Skeletal muscle satellite cell (primary cell): ENCODE data around the gene BMP2.

Experiments
- H3K27me3 ChIP-seq: 2 replicates; pipeline ENCODE4 v1.7.0; 2013; ENCODE audit warnings: low read length; ENCODE audit not compliant: control insufficient read depth, insufficient read depth
- H3K36me3 ChIP-seq: 2 replicates; pipeline ENCODE4 v1.7.0; 2013; ENCODE audit warnings: mild to moderate bottlenecking, control low read depth, low read length; ENCODE audit not compliant: insufficient read depth
- H3K4me1 ChIP-seq: 2 replicates; pipeline ENCODE4 v1.7.0; 2013; ENCODE audit warnings: low read length; ENCODE audit not compliant: control insufficient read depth, insufficient read depth
- H3K4me2 ChIP-seq: 2 replicates; pipeline ENCODE4 v1.7.0; 2013; ENCODE audit warnings: mild to moderate bottlenecking, low read length
- H3K4me3 ChIP-seq: 2 replicates; pipeline ENCODE4 v1.7.0; 2013; ENCODE audit warnings: low read length
- H3K9ac ChIP-seq: 2 replicates; pipeline ENCODE4 v1.7.0; 2013; ENCODE audit warnings: mild to moderate bottlenecking, low read depth, low read length, moderate library complexity
- H3K9me3 ChIP-seq: replicated peaks from 2 replicates; pipeline ENCODE4 v1.7.0; 2013; ENCODE audit warnings: mild to moderate bottlenecking, control low read depth, low read length

The BMP2 gene

DNA sequence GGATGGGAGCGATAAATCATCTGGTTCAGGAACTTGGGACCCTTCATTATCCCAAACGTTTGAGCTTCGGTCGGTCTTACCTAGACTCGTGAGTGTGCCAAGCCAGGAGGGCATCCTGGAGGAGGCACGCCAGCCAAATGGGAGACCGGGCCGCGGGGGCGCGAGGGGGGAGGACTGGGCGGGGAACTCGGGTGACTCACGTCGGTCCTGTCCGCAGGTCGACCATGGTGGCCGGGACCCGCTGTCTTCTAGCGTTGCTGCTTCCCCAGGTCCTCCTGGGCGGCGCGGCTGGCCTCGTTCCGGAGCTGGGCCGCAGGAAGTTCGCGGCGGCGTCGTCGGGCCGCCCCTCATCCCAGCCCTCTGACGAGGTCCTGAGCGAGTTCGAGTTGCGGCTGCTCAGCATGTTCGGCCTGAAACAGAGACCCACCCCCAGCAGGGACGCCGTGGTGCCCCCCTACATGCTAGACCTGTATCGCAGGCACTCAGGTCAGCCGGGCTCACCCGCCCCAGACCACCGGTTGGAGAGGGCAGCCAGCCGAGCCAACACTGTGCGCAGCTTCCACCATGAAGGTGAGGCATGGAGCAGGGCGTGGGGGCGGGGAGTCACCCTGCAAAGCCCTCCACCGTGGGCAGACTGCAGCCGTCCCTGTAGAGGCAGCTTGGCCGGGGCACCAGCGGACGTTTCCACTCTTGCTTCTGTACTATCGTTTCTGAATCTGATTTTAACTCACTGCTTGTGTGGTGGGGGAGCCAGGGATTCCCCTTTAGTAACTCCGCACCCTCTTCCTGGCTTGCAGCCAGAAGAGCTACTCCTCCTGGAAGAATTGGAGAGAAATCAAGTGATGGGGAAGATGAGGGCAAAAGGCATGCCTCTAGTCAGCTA lies 2.7 kb downstream of the BMP2 start:
- H3K4me3 ChIP-seq, result no peak overlapping the region
- peaks cover 15% of the 10 kb centered on the region for H3K4me1 ChIP-seq
- peak overlapping the region; percentile 45 for H3K4me2 ChIP-seq
- no peaks in the 10 kb centered on the region for H3K36me3 ChIP-seq
- peaks cover 55% of the 10 kb centered on the region for H3K27me3 ChIP-seq
- no peak overlapping the region for H3K9ac ChIP-seq
- no peaks in the 10 kb centered on the region for H3K9me3 ChIP-seq

DNA sequence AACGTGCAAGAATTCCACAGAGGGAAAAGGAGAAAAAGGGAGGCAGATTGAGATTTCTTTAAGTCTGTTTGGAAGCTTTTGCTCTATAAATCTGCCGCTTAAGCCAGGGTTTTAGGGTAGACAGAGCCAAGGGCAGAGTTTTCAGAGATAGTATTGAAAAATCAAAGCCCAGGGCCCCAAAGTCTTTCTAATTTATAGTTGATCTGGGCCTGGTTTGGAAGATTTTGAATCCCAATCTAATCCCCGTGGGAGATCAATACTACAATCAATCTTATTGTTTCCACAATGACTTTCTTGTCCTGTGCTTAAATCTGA lies 3.3 kb downstream of the BMP2 start:
- no peaks in the 10 kb centered on the region for H3K36me3 ChIP-seq
- no peak overlapping the region for H3K4me2 ChIP-seq
- peaks cover 15% of the 10 kb centered on the region for H3K4me1 ChIP-seq
- no peak overlapping the region for H3K4me3 ChIP-seq
- H3K27me3 ChIP-seq, result peaks cover 55% of the 10 kb centered on the region
- H3K9ac ChIP-seq, result no peak overlapping the region
- no peaks in the 10 kb centered on the region for H3K9me3 ChIP-seq

DNA sequence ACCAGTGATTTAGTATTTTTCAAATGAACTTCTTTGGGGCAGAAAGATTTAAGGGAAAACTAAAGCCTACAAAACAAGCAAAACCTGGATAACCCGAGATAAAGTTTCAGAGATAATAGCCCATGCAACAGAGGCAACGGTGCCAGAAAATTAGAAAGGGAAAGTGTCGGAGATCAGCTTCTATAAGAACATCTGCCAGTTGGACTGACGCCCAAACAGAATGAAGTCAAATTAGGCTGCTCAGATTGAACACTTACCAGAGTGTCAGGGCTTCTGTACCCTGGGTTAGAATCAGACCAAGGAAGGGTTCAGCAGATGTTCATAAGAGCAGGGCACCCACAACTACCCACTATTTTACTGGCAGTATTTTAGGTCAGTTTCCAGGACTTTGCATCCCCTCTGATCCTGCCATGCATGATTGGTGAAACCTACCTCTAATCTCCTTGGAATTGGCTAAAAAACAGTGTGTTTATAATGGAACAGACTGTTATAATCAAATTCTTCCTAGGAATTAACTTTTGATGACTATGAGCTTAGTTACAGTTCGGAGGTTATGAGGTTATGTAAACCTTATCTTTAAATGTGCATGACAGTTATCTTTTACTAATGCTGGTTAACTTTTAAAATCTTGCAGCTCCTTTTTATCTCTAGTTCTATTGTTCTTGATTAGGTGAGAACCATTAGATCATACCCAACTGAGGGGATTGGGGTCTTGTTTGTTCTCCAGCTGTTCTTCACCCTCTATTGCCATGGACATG lies 13.1 kb downstream of the BMP2 start:
- Histone ChIP-seq H3K9ac (no peak overlapping the region), H3K4me3 (no peak overlapping the region), H3K9me3 (no peaks in the 10 kb centered on the region), H3K4me1 (no peaks in the 10 kb centered on the region), H3K36me3 (no peaks in the 10 kb centered on the region), H3K27me3 (peaks cover 9% of the 10 kb centered on the region), H3K4me2 (no peak overlapping the region)

DNA sequence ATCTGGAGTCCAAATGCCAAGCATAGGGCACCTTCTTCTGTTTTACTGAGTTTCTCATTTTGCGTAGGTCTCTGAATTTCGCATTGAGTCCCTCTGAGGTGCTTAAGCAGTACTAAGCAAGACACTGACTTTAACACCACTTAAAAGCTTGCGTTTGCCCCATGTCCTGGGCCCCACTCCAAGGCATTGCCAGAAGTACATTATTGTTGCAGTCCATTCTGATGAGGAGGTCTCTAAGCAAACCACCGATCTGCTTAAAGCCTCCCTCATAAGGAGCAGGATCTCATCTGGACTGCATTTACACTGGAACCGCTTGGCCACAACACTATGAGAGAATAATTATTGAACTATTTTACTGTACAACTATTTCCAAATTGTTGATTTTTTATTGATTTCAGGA lies 16.3 kb downstream of the BMP2 start:
- Histone ChIP-seq H3K9me3 (no peaks in the 10 kb centered on the region), H3K4me1 (no peaks in the 10 kb centered on the region), H3K36me3 (no peaks in the 10 kb centered on the region), H3K4me2 (no peak overlapping the region), H3K4me3 (no peak overlapping the region), H3K27me3 (peaks cover 6% of the 10 kb centered on the region), H3K9ac (no peak overlapping the region)

DNA sequence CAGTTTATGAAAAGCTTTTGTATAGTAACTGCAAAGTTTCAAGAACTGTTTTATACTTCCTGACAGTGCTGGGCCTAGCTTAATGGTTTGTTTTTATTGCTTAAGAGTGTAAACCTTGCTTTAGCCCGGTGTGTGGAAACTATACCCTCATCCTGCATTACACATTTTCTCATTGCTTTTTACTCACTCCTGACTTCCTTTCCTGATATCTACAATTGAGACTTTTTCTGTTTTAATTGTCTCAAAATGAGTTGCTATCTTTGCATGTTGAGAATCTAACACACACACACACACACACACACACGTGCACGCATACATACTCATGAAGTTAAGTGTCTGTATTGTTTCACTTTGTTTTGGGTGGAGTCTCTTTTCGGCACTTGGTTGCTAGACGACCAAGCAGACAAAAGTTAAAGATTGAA lies 16.7 kb downstream of the BMP2 start:
- Histone ChIP-seq H3K4me2 (no peak overlapping the region), H3K4me1 (no peaks in the 10 kb centered on the region), H3K27me3 (peaks cover 5% of the 10 kb centered on the region), H3K9me3 (no peaks in the 10 kb centered on the region), H3K36me3 (no peaks in the 10 kb centered on the region), H3K9ac (no peak overlapping the region), H3K4me3 (no peak overlapping the region)

DNA sequence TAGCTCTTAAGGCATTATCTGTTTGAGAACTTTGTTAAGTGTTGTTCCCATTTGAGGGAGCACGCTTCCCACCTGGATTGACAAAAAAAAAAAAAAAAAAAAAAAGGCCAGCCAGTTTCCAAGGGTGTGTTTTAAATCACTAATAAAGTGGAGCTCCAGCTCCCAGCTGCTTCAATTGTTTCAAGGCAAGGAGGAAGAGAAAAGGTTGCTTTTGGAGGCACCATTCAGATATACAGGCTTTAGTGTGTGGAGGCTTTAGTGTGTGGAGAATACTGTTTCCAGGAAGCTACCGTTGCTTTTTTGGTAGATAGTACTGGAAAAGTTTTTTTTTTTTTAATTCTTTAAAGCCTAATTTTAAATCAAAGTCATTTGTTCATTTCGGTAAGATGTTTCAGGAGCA lies 17.3 kb downstream of the BMP2 start:
- Histone ChIP-seq H3K36me3 (no peaks in the 10 kb centered on the region), H3K4me1 (no peaks in the 10 kb centered on the region), H3K9me3 (no peaks in the 10 kb centered on the region), H3K27me3 (peaks cover 5% of the 10 kb centered on the region), H3K4me3 (no peak overlapping the region), H3K4me2 (no peak overlapping the region), H3K9ac (no peak overlapping the region)

DNA sequence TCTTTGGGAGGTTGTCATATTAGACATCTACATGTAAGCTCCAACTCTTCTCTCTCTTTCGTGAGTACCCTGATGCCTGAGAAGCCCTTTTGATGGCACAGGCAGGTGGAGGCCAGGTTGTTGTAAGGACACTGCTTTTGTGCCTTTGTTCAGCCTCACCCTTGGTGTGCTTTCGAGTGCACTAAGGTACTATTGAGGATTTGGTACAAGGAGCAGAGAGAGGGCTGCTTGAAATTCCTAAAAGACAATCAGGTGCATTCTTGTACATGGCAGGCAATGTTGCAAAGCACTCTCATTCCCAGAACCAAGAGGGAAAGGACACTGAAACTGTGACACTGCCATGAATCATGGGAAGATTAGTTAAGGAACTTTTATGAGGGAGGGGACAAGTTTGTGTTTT lies 19.1 kb downstream of the BMP2 start:
- no peak overlapping the region for H3K9ac ChIP-seq

DNA sequence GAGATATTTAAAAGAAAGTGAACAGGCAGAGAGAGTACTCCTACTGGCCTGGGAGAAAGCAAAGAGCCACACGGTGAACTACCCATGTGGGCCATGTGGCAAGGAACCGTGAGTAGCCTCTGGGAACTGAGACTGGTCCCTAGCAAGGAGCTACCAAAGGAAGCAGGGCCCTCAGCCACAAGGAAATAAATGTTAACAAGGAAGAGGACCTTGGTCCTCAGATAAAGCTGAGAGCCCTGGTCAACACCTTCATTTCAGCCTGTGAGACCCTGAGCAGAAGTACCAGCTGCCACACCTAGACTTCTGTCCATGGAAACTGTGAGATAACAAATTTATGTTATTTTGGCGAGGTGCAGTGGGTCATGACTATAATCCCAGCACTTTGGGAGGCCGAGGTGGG lies 25.3 kb downstream of the BMP2 start:
- Histone ChIP-seq H3K9me3 (no peaks in the 10 kb centered on the region), H3K9ac (no peak overlapping the region), H3K4me3 (no peak overlapping the region), H3K27me3 (peaks cover 11% of the 10 kb centered on the region), H3K4me2 (no peak overlapping the region), H3K36me3 (no peaks in the 10 kb centered on the region), H3K4me1 (no peaks in the 10 kb centered on the region)

More for the DNA sequence above, 19.1 kb downstream of the BMP2 start:
- Histone ChIP-seq H3K36me3 (no peaks in the 10 kb centered on the region), H3K9me3 (no peaks in the 10 kb centered on the region), H3K27me3 (peaks cover 2% of the 10 kb centered on the region), H3K4me2 (no peak overlapping the region), H3K4me1 (no peaks in the 10 kb centered on the region), H3K4me3 (no peak overlapping the region)

DNA sequence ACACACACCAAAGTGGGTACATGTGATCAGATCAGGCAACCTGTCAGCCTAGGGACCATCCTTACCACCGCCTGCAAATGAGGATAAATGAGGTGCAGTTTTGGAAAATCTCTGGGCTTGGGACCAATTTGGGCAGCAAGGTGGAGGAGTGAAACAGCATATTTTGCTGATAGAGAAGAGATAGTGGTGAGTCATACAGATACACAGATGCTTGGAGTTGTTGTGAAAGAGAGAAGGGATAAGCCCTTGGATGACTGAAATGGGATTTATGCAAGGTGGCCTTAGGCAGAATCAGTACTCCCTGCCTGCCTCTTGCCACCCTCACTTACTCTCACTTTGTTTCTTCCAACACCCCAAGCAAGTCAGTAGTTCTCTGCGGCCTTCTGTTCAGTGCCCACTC lies 34.7 kb downstream of the BMP2 start:
- H3K4me1 ChIP-seq, result no peaks in the 10 kb centered on the region
- no peaks in the 10 kb centered on the region for H3K36me3 ChIP-seq
- no peak overlapping the region for H3K9ac ChIP-seq
- no peak overlapping the region for H3K4me3 ChIP-seq
- no peaks in the 10 kb centered on the region for H3K9me3 ChIP-seq
- H3K27me3 ChIP-seq, result peaks cover 12% of the 10 kb centered on the region
- H3K4me2 ChIP-seq, result no peak overlapping the region

DNA sequence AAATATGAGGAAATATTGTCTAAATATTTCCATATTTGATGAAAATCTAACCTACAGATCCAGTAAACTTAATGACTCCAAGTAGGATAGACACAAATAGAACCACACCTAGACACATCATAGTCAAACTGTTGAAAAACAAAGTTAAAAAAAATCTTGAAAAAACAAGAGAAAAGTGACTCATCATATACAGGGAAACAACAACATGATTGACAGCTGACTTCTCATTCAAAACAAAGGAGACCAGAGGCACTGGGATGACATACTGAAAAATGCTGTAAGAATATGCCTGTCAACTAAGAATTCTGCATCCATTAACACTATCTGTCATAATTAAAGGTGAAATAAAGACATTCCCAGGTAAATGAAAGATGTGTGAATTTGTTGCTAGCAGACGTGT lies 38.8 kb downstream of the BMP2 start:
- H3K4me2 ChIP-seq, result no peak overlapping the region
- no peaks in the 10 kb centered on the region for H3K36me3 ChIP-seq
- no peaks in the 10 kb centered on the region for H3K4me1 ChIP-seq
- H3K4me3 ChIP-seq, result no peak overlapping the region
- no peaks in the 10 kb centered on the region for H3K9me3 ChIP-seq
- H3K9ac ChIP-seq, result no peak overlapping the region
- H3K27me3 ChIP-seq, result peaks cover 10% of the 10 kb centered on the region

DNA sequence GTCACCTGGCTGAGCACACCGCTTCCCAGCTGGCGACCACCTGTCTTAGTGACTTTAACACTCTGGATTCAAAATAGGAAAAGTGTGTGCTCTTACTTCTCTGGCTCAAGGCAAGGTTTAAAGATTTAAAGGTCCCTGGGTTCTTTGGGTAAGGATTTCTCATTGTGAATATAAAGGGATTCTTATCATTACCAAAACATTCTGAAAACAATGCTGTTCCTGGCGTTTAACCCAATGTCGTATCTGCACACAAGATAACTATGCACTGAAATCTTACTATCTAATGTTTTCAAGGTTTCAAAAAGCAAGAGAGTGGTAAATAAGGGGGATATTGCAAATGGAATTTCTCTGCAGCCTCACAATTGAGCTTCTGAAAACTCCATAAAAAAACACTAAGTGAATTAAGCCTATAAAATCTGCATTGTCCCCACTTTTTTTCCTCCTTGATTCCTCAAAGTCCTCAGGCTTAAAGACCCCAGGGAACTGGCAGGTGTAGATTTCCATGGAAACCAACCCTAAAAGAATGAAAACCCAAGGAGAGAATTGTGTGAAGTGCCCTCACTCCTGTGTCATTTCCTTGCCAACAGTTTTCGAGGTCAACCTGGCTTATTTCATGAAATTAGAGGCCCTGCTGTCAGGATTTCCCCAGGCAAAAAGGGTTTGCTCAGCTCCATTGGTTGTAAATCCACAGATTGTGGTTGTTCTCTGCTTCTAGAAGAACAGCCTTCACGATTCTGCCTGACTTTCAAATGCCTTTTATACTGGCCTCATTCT lies 44.0 kb downstream of the BMP2 start:
- peaks cover 14% of the 10 kb centered on the region for H3K27me3 ChIP-seq

More for the DNA sequence above, 44.0 kb downstream of the BMP2 start:
- no peaks in the 10 kb centered on the region for H3K9me3 ChIP-seq
- no peak overlapping the region for H3K9ac ChIP-seq
- no peak overlapping the region for H3K4me2 ChIP-seq
- H3K36me3 ChIP-seq, result no peaks in the 10 kb centered on the region
- H3K4me3 ChIP-seq, result no peak overlapping the region
- H3K4me1 ChIP-seq, result no peaks in the 10 kb centered on the region
